GM18951 (cell line): ENCODE results near the gene WLS.
"Not testable (repeated sequence)": the region's sequence is repeated elsewhere in the genome, so short reads cannot be mapped to it uniquely, and the experiment has no call there.

Experiments
- POLR2A ChIP-seq: IDR thresholded peaks from 4 replicates; pipeline ENCODE4 v1.6.1; 2011; ENCODE audit warnings: mild to moderate bottlenecking; ENCODE audit not compliant: insufficient read length, insufficient read depth; ENCODE audit errors: extremely low read depth
- in situ Hi-C: fragments of 300-500 bp; cut with MboI; formaldehyde crosslinking; loops from one replicate; pipeline ENCODE4 v1.12.0; 2022; ENCODE audit warnings: low sequenced_read_pairs, mixed read lengths, inconsistent platforms; ENCODE audit not compliant: unreplicated experiment

WLS gene

GRCh38 chr1:68232289-68233148 lies at the start of gene WLS:
TSS of gene WLS (minus strand) at chr1:68232523. CDS start at chr1:68232299, 224 bp downstream.
- in situ Hi-C loops, result no loop called here
- no peak for TF ChIP-seq POLR2A

GRCh38 chr1:68280286-68280685 lies 48.0 kb upstream of the WLS start:
- in situ Hi-C loops, result no loop called here
- TF ChIP-seq POLR2A, result no peak

GRCh38 chr1:68279846-68280245 lies 47.5 kb upstream of the WLS start:
- in situ Hi-C loops, result no loop called here
- TF ChIP-seq POLR2A, result no peak

- no peak for TF ChIP-seq POLR2A
- in situ Hi-C loops, result no loop called here
These were observed 45.9 kb upstream of the WLS start for GRCh38 chr1:68278221-68278620.

GRCh38 chr1:68276448-68276847 lies 44.1 kb upstream of the WLS start:
- in situ Hi-C loops, result no loop called here
- no peak for TF ChIP-seq POLR2A

- in situ Hi-C loops, result no loop called here
- TF ChIP-seq POLR2A, result no peak
These were observed 41.2 kb upstream of the WLS start for GRCh38 chr1:68273530-68273929.

GRCh38 chr1:68271596-68271995 lies 39.3 kb upstream of the WLS start:
- in situ Hi-C loops, result no loop called here
- no peak for TF ChIP-seq POLR2A

- no peak for TF ChIP-seq POLR2A
- in situ Hi-C loops, result no loop called here
These were observed 38.6 kb upstream of the WLS start for GRCh38 chr1:68270951-68271350.

- no peak for TF ChIP-seq POLR2A
These were observed 37.5 kb upstream of the WLS start for GRCh38 chr1:68269637-68270430.

GRCh38 chr1:68268896-68269483 lies 36.7 kb upstream of the WLS start:
- TF ChIP-seq POLR2A, result no peak
- in situ Hi-C loops, result no loop called here

More at GRCh38 chr1:68269637-68270430, 37.5 kb upstream of the WLS start:
- in situ Hi-C loops, result no loop called here

- in situ Hi-C loops, result not testable (repeated sequence)
These were observed 24.5 kb upstream of the WLS start for GRCh38 chr1:68256824-68257223.

- TF ChIP-seq POLR2A, result no peak
- in situ Hi-C loops, result no loop called here
These were observed 23.0 kb upstream of the WLS start for GRCh38 chr1:68255301-68255700.

- TF ChIP-seq POLR2A, result no peak
- in situ Hi-C loops, result no loop called here
These were observed 22.4 kb upstream of the WLS start for GRCh38 chr1:68254667-68255226.
